ENCODE data around the gene NUDT4. TPM values are rescaled to one million over a fixed set of nuclear protein-coding genes. Genes with fewer than 3 reads are reported as not detected.
A peak's percentile ranks its signal among the peaks of the same experiment; 100 is the strongest.
"Not testable (repeated sequence)": the region's sequence is repeated elsewhere in the genome, so short reads cannot be mapped to it uniquely, and the experiment has no call there.

NUDT4 gene
- total RNA-seq, 1 experiment from 2014 or later: 236 TPM

- peaks cover 1% of the 10 kb centered on the region; the same call in 1 of the 2 replicates for H3K36me3 ChIP-seq (ENCODE audit: control insufficient read depth, insufficient read depth, low read length)
- BruUV-seq (replicated peaks): no TSS peak
- H3K9me3 ChIP-seq: no peaks in the 10 kb centered on the region
- TF ChIP-seq, protein P1, sequence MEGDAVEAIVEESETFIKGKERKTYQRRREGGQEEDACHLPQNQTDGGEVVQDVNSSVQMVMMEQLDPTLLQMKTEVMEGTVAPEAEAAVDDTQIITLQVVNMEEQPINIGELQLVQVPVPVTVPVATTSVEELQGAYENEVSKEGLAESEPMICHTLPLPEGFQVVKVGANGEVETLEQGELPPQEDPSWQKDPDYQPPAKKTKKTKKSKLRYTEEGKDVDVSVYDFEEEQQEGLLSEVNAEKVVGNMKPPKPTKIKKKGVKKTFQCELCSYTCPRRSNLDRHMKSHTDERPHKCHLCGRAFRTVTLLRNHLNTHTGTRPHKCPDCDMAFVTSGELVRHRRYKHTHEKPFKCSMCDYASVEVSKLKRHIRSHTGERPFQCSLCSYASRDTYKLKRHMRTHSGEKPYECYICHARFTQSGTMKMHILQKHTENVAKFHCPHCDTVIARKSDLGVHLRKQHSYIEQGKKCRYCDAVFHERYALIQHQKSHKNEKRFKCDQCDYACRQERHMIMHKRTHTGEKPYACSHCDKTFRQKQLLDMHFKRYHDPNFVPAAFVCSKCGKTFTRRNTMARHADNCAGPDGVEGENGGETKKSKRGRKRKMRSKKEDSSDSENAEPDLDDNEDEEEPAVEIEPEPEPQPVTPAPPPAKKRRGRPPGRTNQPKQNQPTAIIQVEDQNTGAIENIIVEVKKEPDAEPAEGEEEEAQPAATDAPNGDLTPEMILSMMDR (IDR thresholded peaks at IDR 0.05; ENCODE audit: insufficient read depth in 1 of 2, low read depth in 1 of 2, low read length in 1 of 2, severe bottlenecking in 1 of 2, unreplicated experiment in 1 of 2): no peak
- ChIA-PET CTCF (no interaction called here), POLR2A (no interaction called here)
- peaks cover 100% of the 10 kb centered on the region for H3K36me3 Mint-ChIP-seq (ENCODE audit: insufficient read depth, unreplicated experiment)
- H3K27ac Mint-ChIP-seq (ENCODE audit: unreplicated experiment): no peak overlapping the region
- no peak overlapping the region for H3K4me3 Mint-ChIP-seq (ENCODE audit: unreplicated experiment)
- H3K27me3 ChIP-seq (replicated peaks; ENCODE audit: control insufficient read depth, insufficient read depth, low read length): no peaks in the 10 kb centered on the region
- no peaks in the 10 kb centered on the region for H3K27me3 Mint-ChIP-seq (ENCODE audit: insufficient read depth, unreplicated experiment)
- no peak for DNase-seq
- H3K9me3 Mint-ChIP-seq (ENCODE audit: unreplicated experiment): no peaks in the 10 kb centered on the region
- H3K4me3 ChIP-seq (ENCODE audit: low read depth, low read length): no peak overlapping the region
- intact Hi-C loops (cut with micrococcal nuclease; ENCODE audit: unreplicated experiment): no loop called here
- no peaks in the 10 kb centered on the region for H3K4me1 Mint-ChIP-seq (ENCODE audit: low read depth, unreplicated experiment)
- H3K4me1 ChIP-seq: peaks cover 19% of the 10 kb centered on the region
Measured at GRCh38 chr12:93393425-93393824, 15.7 kb downstream of the NUDT4 start.

DNA sequence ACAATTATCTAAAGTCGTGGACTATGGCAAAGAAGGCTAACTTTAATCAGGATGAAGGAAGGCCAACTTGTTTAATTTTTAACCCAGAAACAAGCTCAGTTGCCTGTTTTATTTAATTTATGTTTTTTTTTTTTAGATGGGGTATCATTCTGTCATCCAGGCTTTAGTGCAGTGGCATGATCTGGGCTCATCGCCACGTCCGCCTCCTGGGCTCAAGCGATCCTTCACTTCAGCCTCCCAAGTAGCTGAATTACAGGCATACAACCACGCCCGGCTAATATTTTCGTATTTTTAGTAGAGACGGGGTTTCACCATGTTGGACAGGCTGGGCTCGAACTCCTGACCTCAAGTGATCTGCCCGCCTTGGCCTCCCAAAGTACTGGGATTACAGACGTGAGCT lies 19.7 kb downstream of the NUDT4 start:
- H3K27me3 ChIP-seq (replicated peaks; ENCODE audit: control insufficient read depth, insufficient read depth, low read length): no peaks in the 10 kb centered on the region
- H3K4me3 ChIP-seq (ENCODE audit: low read depth, low read length): no peak overlapping the region
- no TSS peak for BruUV-seq (replicated peaks)
- H3K4me1 ChIP-seq: peaks cover 13% of the 10 kb centered on the region; the same call in 1 of the 2 replicates
- H3K4me1 Mint-ChIP-seq (ENCODE audit: low read depth, unreplicated experiment): no peaks in the 10 kb centered on the region
- peaks cover 74% of the 10 kb centered on the region for H3K36me3 Mint-ChIP-seq (ENCODE audit: insufficient read depth, unreplicated experiment)
- peak overlapping the region; percentile 35 for H3K27ac Mint-ChIP-seq (ENCODE audit: unreplicated experiment)
- TF ChIP-seq, protein P1 (IDR thresholded peaks at IDR 0.05; ENCODE audit: insufficient read depth in 1 of 2, low read depth in 1 of 2, low read length in 1 of 2, severe bottlenecking in 1 of 2, unreplicated experiment in 1 of 2): no peak
- no peak for DNase-seq
- H3K9me3 ChIP-seq: no peaks in the 10 kb centered on the region
- H3K27me3 Mint-ChIP-seq (ENCODE audit: insufficient read depth, unreplicated experiment): no peaks in the 10 kb centered on the region
- ChIA-PET CTCF (interaction anchor here (0.7 kb wide), 1 partner anchor 153 kb away, joined by 4 read pairs; no protein-coding TSS in a partner anchor), POLR2A (interaction anchor here (0.6 to 0.8 kb wide), 2 partner anchors 193 to 243 kb away, joined by 3 to 7 read pairs; no protein-coding TSS in a partner anchor)
- intact Hi-C loops (cut with micrococcal nuclease; ENCODE audit: unreplicated experiment): loop anchor here (2.0 kb wide), 1 partner anchor 373 kb away; no protein-coding TSS in a partner anchor
- H3K4me3 Mint-ChIP-seq (ENCODE audit: unreplicated experiment): no peak overlapping the region
- no peaks in the 10 kb centered on the region for H3K9me3 Mint-ChIP-seq (ENCODE audit: unreplicated experiment)
- 0 out of 2 replicates have a peak, but pooled peaks cover 1% of the 10 kb centered on the region for H3K36me3 ChIP-seq (ENCODE audit: control insufficient read depth, insufficient read depth, low read length)

DNA sequence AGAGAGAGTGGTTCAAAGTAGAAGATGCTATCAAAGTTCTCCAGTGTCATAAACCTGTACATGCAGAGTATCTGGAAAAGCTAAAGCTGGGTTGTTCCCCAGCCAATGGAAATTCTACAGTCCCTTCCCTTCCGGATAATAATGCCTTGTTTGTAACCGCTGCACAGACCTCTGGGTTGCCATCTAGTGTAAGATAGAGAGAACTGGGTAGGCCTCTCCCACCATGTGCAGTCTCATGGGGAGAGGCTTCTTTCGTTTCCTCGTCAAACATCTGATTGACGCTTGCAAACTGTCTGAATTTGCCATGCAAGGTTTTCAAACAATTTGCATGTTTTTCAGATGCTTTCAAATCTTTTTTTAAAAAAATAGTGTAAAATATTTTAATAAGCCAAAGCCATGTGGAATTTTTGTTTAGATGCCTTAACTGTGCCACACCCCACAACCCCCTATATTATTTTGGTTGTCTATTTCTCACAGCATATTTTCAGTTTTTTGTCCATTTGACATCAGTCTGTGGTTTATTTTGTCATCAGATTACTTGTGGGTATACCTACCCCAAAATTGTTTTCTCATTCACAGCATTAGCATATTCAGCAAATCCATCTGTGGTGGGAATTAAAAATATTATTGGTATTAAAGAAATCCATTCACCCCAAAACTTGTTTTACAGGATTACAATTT lies 21.6 kb downstream of the NUDT4 start:
- H3K4me3 ChIP-seq (ENCODE audit: low read depth, low read length); BruUV-seq (replicated peaks); H3K27me3 ChIP-seq (replicated peaks; ENCODE audit: control insufficient read depth, insufficient read depth, low read length); H3K9me3 ChIP-seq; intact Hi-C loops (cut with micrococcal nuclease; ENCODE audit: unreplicated experiment); H3K27me3 Mint-ChIP-seq (ENCODE audit: insufficient read depth, unreplicated experiment); DNase-seq; H3K9me3 Mint-ChIP-seq (ENCODE audit: unreplicated experiment); H3K27ac Mint-ChIP-seq (ENCODE audit: unreplicated experiment); H3K4me3 Mint-ChIP-seq (ENCODE audit: unreplicated experiment); H3K36me3 ChIP-seq (ENCODE audit: control insufficient read depth, insufficient read depth, low read length); H3K4me1 Mint-ChIP-seq (ENCODE audit: low read depth, unreplicated experiment); CTCF ChIA-PET; POLR2A ChIA-PET: not testable (repeated sequence)
- peaks cover 13% of the 10 kb centered on the region; the same call in 1 of the 2 replicates for H3K4me1 ChIP-seq
- H3K36me3 Mint-ChIP-seq (ENCODE audit: insufficient read depth, unreplicated experiment): peaks cover 74% of the 10 kb centered on the region
